ENCODE data around the gene ST7.
A peak's percentile ranks its signal among the peaks of the same experiment; 100 is the strongest.
"Not testable (repeated sequence)": the region's sequence is repeated elsewhere in the genome, so short reads cannot be mapped to it uniquely, and the experiment has no call there.

The ST7 gene

GRCh38 chr7:116953372-116953905 is at the start of gene ST7:
Gene ST7, plus strand, starts transcription at chr7:116953501. Its CDS starts 40 bp downstream, at chr7:116953541.
- DNase-seq: peak; percentile 23

- no peak for DNase-seq
Measured at GRCh38 chr7:116906391-116906790, 46.9 kb upstream of the ST7 start.

- no peak for DNase-seq
Measured at GRCh38 chr7:116910383-116910782, 42.9 kb upstream of the ST7 start.

GRCh38 chr7:116911801-116912200 is 41.5 kb upstream of the ST7 start:
- no peak for DNase-seq

GRCh38 chr7:116912269-116912909 is 40.9 kb upstream of the ST7 start:
- no peak for DNase-seq

- DNase-seq: no peak
Measured at GRCh38 chr7:116918704-116919103, 34.6 kb upstream of the ST7 start.

GRCh38 chr7:116920359-116920758 is 32.9 kb upstream of the ST7 start:
- DNase-seq: no peak

GRCh38 chr7:116922545-116922944 is 30.8 kb upstream of the ST7 start:
- no peak for DNase-seq

- DNase-seq: no peak
Measured at GRCh38 chr7:116924741-116925140, 28.6 kb upstream of the ST7 start.

GRCh38 chr7:116929021-116929420 is 24.3 kb upstream of the ST7 start:
- no peak for DNase-seq

GRCh38 chr7:116929914-116930913 is 23.1 kb upstream of the ST7 start:
- DNase-seq: peak; percentile 18

- DNase-seq: no peak
Measured at GRCh38 chr7:116932566-116932965, 20.7 kb upstream of the ST7 start.

GRCh38 chr7:116933465-116933864 is 19.8 kb upstream of the ST7 start:
- no peak for DNase-seq

GRCh38 chr7:116934580-116934979 is 18.7 kb upstream of the ST7 start:
- no peak for DNase-seq

- DNase-seq: not testable (repeated sequence)
Measured at GRCh38 chr7:116936844-116937243, 16.5 kb upstream of the ST7 start.

- no peak for DNase-seq
Measured at GRCh38 chr7:116938678-116939077, 14.6 kb upstream of the ST7 start.

- DNase-seq: no peak
Measured at GRCh38 chr7:116940689-116941370, 12.5 kb upstream of the ST7 start.

GRCh38 chr7:116942504-116942903 is 10.8 kb upstream of the ST7 start:
- DNase-seq: no peak

GRCh38 chr7:116948934-116949333 is 4.4 kb upstream of the ST7 start:
- peak; percentile 31 for DNase-seq

GRCh38 chr7:116949941-116950801 is 3.1 kb upstream of the ST7 start:
- no peak for DNase-seq

- no peak for DNase-seq
Measured at GRCh38 chr7:116950889-116951351, 2.4 kb upstream of the ST7 start.

All from NCI-H187 treated with DMSO at 0.1 percent for 48 hours (cell line).